Mammary epithelial cell (primary cell): ENCODE data around the gene C1orf52.

ENCODE experiments used
- EZH2 ChIP-seq: IDR thresholded peaks from 2 replicates; pipeline ENCODE4 v1.6.1; 2012; ENCODE audit warnings: low read length, inconsistent platforms, borderline replicate concordance
- TF ChIP-seq, protein P1 (sequence below), 2 donors: IDR thresholded peaks in 1 of 2; conservative IDR thresholded peaks in 1 of 2; 2 replicates each; pipeline ENCODE4 v1.5.1; 2011 to 2012; ENCODE audit warnings: inconsistent platforms in 2 of 2, low read length in 2 of 2, mild to moderate bottlenecking in 2 of 2, control low read depth in 1 of 2, low read depth in 1 of 2; ENCODE audit not compliant: insufficient read depth in 1 of 2; ENCODE audit errors: extremely low read depth in 1 of 2

DNA sequence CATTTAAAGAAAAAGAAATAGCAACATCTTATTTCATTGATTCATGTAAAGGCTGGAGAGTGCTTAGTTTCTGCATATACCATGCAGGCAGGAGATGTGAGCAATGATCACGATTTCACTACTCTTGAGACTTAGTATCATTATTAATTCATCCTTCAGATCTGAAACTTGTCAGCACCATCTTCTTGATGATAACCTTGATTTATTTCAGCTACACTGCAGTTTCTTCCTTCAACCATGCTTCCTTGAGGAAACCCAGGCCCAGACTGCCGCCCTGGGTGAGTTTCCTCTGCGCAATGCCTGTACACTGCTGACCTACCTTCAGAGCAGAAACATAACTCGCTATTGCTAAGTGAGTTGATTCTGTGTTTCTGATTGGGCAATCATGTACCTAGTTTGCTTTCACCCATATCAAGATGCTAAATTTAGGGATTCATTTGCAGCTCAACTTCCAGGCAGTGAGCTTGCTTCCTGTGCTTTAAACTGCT lies 30.4 kb upstream of the C1orf52 start:
- TF ChIP-seq, protein P1, sequence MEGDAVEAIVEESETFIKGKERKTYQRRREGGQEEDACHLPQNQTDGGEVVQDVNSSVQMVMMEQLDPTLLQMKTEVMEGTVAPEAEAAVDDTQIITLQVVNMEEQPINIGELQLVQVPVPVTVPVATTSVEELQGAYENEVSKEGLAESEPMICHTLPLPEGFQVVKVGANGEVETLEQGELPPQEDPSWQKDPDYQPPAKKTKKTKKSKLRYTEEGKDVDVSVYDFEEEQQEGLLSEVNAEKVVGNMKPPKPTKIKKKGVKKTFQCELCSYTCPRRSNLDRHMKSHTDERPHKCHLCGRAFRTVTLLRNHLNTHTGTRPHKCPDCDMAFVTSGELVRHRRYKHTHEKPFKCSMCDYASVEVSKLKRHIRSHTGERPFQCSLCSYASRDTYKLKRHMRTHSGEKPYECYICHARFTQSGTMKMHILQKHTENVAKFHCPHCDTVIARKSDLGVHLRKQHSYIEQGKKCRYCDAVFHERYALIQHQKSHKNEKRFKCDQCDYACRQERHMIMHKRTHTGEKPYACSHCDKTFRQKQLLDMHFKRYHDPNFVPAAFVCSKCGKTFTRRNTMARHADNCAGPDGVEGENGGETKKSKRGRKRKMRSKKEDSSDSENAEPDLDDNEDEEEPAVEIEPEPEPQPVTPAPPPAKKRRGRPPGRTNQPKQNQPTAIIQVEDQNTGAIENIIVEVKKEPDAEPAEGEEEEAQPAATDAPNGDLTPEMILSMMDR (conservative IDR thresholded peaks at IDR 0.05 in 1 of 2, IDR thresholded peaks at IDR 0.05 in 1 of 2; ENCODE audit: extremely low read depth in 1 of 2, insufficient read depth in 1 of 2, low read depth in 1 of 2, low read length in 2 of 2), result no peak
- TF ChIP-seq EZH2, result no peak
